HG02884 (cell line): ENCODE results near the gene RASAL2.

ENCODE experiments used
- ATAC-seq: cut with Tn5 transposase; IDR thresholded peaks from one replicate; pipeline ENCODE4 v1.9.1; 2021; ENCODE audit warnings: mild to moderate bottlenecking, moderate library complexity; ENCODE audit not compliant: unreplicated experiment

Gene RASAL2

DNA sequence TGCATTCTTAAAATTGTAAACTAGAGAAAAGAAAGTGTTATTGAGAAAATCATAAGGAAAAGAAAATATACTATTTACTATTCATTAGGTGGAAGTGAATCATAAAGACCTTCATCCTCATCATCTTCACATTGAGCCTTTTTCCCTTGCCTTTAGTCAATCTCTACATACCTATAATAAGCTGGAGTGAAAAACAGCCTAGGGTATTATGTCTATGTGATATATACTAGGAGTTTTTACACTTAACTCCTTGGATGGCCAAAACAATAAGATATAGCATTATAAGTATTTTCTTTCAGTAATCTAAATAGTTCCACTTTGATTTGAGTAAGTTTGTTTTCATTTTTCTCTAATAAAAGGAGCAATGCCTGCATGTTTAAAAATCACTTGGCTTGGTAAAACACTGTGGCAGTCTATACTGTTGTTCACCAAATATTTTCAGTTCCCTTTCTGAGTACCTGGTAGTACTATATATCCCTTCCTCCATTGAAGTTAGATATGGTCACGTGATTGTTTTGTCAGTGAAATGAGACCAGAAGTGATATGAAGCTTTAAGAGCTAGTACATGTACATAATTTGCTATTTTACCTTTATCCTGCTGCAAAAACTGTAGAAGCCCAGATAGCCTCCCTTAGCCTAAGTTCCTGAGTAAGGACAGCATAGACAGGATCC is 324.5 kb downstream of the RASAL2 start:
- ATAC-seq: peak; percentile 90

DNA sequence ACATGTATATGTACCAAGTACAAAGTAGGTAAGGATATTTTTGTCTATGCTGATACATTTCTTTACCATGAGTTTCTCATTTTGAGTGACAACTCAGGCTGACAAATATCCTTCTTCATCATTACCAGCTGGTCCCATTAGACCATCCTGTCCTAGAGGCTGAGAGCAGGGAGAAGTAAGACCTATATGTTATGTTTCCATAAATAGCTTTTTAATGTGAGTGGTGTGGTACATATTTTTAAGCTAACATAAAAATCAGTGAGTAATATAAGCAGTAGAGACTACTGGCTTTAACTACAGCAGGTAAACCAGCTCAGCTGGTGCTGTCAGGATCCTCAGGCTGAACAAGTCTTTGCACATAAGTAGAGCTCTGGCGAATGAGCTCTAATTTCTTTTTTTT is 340.5 kb downstream of the RASAL2 start:
- peak; percentile 84 for ATAC-seq

DNA sequence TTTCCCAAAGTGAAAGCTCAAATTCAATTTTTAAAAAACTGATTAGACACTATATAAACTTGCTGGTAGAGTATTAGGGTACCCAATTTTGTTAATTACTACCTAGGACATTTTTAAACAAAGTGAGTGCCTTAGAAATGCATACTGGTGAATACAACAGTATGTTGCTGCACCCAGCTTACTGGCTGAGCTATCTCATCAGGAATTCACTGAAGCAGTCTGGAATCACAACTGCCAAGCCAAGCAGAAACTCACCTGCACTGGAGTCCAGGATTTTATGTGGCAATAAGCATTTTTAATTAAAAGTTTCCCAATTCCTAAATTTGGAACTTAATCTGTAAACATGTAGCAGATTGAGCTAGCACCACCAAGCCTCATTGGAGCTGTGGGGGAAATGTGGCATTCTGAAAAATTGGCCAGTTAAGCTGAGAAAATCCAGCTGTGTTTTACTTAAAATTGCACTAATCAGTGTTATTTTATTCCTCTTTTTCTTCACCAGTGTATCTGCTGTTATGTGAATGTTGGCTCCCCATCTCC is 341.1 kb downstream of the RASAL2 start:
- ATAC-seq: no peak

- ATAC-seq: no peak
Observed at GRCh38 chr1:178436899-178437298, 343.0 kb downstream of the RASAL2 start.

DNA sequence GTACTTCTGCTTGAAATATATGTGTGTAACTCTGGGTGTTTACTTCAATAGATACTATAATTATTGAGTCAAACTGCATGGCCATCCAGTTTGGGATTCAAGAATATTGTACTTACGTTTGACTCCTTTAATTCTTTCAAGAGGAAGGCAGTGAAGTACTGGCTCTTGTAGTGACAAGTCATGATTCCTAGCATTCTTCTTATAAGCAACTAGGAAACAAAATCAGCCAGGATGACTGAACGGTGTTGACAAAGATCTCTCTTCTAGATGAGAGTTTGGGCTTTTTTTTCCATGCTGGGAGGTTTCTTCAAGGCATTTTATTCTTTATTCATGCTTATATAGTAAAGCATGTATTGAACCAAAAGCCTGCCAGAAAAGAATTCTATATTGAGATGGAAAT is 344.5 kb downstream of the RASAL2 start:
- no peak for ATAC-seq

DNA sequence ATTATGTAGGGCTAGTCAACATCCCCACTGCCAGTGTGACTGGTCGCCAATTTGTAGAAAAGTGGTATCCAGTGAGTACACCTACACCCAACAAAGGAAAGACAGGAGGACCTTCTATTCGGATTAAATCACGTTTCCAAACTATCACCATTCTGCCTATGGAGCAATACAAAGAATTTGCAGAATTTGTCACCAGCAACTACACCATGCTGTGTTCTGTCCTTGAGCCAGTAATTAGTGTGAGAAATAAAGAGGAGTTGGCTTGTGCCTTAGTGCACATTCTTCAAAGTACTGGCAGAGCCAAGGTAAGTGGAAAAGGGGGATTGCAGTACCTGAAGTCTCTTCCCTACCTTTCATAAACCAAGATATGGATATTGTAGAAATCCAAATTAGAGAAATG is 349.0 kb downstream of the RASAL2 start:
- no peak for ATAC-seq

DNA sequence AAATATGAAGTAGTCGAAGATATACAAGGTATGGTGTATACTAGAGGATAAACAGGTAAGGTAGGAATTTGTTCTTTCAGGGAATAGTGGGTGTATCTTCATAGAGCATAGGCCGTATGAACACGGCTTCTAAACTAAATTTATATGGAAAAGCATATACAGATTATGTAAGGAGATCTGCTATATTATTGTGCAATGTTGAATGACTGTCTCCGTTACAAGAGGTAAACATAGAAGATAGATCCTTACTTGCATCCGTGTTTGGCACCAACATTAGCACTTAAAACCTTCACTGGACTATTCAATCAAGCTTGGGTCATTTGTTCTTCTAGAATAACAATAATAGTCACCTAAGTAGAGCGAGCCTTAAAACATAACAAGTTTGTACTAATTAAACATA is 357.0 kb downstream of the RASAL2 start:
- ATAC-seq: no peak

- ATAC-seq: no peak
Observed at GRCh38 chr1:178451529-178451928, 357.6 kb downstream of the RASAL2 start.

- no peak for ATAC-seq
Observed at GRCh38 chr1:178452013-178452412, 358.1 kb downstream of the RASAL2 start.

- ATAC-seq: no peak
Observed at GRCh38 chr1:178456472-178456871, 362.6 kb downstream of the RASAL2 start.

DNA sequence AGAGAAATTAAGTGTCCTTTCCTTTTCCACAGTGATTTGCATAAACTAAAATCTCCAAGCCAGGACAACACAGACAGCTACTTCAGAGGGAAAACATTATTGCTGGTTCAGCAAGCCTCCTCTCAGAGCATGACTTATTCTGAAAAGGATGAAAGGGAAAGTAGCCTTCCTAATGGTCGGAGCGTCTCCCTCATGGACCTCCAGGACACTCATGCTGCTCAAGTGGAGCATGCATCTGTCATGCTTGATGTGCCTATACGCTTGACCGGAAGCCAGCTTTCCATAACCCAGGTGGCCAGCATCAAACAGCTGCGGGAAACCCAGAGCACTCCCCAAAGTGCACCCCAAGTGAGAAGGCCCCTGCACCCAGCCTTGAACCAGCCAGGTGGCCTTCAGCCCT is 363.7 kb downstream of the RASAL2 start:
- ATAC-seq: no peak

GRCh38 chr1:178458203-178458602 is 364.3 kb downstream of the RASAL2 start:
- ATAC-seq: no peak

DNA sequence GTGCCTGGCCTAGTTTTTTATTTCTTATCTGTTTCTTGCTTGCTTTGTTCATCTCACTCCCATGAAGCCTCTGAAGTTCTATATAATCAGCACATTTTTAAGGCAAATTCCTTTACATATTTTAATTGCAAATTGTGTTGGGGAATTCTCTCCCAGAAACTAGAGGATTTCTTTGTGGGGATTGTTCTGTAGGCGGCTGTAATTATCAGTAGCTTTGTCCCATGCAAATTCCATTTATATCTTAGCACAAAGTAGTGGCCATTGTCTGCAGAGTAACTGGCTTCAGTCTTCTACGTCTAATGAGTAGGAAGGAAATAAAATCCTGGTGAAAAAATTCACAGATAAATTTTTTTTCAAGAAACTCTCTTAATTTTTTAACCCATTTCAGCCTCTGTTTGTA is 367.2 kb downstream of the RASAL2 start:
- no peak for ATAC-seq

- no peak for ATAC-seq
Observed at GRCh38 chr1:178461701-178462100, 367.8 kb downstream of the RASAL2 start.

GRCh38 chr1:178464141-178464540 is 370.2 kb downstream of the RASAL2 start:
- no peak for ATAC-seq

DNA sequence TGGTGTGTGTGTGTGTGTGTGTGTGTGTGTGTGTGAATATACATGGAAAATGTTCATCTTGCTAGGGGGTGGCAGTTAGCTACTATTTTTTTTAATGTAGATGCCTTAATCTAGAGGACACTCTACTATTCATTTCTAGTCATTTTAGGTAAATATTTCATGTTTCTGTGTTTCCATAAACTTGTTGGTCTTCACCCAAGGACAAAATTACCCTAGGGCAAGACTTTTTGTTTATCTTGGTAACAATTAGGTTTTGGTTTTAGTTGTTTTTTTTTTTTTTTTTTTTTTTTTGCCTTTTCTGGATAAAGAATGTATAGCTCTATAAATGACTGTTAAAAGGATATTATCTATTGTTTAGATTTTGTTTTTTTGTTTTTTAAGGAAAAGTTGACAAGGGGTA is 370.7 kb downstream of the RASAL2 start:
- ATAC-seq: no peak

DNA sequence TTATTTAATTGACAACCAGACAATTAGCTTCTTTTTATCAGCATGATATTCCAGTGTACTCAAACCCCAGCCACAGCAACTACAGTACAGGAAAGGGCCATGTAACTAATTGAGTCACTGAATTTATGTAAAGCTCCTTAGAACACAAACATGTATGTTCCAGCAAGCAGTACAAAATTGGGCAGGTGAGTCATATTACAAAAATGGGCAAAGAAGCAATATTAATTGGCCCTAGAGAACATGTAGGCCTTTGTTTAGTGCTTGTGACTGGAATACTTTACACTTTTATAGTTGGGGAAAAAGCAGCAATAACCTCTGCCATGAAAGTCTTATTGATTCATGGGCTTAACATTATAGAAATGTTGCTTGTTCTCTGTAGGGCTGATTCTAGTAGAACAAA is 371.1 kb downstream of the RASAL2 start:
- ATAC-seq: no peak

DNA sequence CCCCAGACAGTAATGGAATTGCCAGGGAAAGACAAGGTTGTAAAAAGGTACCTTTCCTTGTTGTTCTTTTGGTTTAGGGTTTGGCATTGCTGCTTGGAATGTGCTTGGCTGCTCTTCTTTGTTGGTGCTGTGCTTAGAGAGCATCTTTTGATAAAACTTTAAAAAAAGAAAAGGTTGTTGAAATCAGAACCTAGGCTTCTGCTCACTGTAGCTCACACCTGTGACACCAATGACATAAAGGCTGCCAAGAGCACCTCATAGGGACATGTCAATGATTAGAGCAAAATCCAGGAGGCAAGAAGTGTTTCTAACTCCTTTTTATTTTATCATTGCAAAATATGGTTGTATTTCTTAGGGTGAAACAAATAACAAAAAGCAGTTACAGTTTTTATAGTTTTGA is 373.9 kb downstream of the RASAL2 start:
- ATAC-seq: no peak

DNA sequence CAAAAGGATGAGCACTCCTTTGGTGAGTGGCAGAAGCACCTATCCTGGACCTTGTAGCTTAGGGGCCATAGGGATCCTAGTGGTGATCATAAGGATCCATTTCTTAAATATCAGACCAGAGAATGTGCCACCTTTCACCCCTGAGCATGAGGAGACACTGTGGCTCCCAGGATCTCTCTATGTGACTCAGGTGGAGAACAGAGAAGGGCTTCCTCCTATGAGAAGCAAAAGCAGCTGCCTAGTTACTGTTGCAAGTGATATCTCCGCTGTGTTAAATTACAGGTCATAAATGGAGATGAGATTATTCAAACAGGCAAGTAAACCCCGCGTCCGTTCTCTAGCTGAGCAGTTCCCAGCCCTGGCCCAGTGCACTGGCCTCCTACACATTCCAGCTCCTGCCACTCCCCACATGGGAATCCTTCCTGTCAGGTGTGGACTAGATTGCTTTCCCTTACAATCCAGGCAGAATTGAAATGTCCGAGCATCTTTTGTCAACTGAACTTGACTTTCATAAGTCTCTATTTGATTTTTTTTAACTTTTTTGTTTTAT is 376.6 kb downstream of the RASAL2 start:
- no peak for ATAC-seq

DNA sequence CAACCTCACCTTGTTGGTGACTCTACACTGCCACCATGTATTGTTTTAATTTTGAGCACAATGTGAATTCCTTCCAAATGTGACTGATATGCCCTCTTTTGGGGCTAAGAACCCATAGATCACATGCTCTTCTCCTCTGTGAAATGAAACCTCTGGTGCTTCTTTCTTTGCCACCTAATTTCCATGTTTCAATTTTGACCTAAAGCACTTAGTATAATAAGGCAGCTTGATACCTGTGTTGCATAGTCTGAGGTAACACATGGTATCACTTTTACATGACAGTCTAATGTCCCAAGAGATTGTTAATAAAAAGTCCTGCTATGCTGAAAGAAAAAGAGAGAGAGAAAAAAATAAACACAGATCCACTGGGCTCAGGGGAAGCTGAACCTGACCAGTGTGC is 378.6 kb downstream of the RASAL2 start:
- ATAC-seq: no peak

- ATAC-seq: no peak
Observed at GRCh38 chr1:178477373-178477772, 383.5 kb downstream of the RASAL2 start.

GRCh38 chr1:178477841-178478240 is 383.9 kb downstream of the RASAL2 start:
- no peak for ATAC-seq
